ENCODE measurements around the gene UBL3. TPM values are rescaled to one million over a fixed set of nuclear protein-coding genes. Genes with fewer than 3 reads are reported as not detected.

UBL3 gene
- total RNA-seq, 1 experiment from 2014 or later: 24.4 TPM

DNA sequence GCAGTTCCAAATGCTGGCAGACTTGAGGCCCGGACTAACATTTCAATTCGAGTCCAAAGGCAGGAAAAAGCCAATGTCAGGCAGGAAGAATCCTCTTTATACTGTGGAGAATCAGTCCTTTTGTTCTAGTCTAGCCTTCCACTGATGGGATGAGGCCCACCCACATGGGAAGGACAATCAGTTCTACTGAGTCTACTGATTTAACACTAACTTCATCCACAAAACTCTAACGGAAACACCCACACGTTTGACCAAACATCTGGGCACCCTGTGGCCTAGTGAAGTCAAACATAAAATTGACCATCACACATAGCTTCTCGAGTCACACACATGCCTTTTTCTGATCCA, 100.3 kb downstream of the UBL3 start:
- Histone ChIP-seq H4K20me1 (ENCODE audit: insufficient read depth) (no peaks in the 10 kb centered on the region), H3K4me2 (no peak overlapping the region), H3K27ac (no peak overlapping the region), H3K4me3 (no peak overlapping the region), H3K27me3 (ENCODE audit: insufficient read depth, low read depth) (no peaks in the 10 kb centered on the region), H3K4me1 (replicated peaks; ENCODE audit: insufficient read depth) (0 out of 2 replicates have a peak, but pooled peaks cover 4% of the 10 kb centered on the region), H3K9me2 (ENCODE audit: insufficient read depth) (no peaks in the 10 kb centered on the region), H3K9me3 (ENCODE audit: insufficient read depth, low read depth) (no peaks in the 10 kb centered on the region), H3F3A (ENCODE audit: insufficient read depth, low read depth) (no peaks in the 10 kb centered on the region), H3K36me3 (ENCODE audit: low read depth) (no peaks in the 10 kb centered on the region), H2AFZ (no peak overlapping the region), H3K79me2 (ENCODE audit: low read depth) (no peaks in the 10 kb centered on the region)
- TF ChIP-seq, protein P1, sequence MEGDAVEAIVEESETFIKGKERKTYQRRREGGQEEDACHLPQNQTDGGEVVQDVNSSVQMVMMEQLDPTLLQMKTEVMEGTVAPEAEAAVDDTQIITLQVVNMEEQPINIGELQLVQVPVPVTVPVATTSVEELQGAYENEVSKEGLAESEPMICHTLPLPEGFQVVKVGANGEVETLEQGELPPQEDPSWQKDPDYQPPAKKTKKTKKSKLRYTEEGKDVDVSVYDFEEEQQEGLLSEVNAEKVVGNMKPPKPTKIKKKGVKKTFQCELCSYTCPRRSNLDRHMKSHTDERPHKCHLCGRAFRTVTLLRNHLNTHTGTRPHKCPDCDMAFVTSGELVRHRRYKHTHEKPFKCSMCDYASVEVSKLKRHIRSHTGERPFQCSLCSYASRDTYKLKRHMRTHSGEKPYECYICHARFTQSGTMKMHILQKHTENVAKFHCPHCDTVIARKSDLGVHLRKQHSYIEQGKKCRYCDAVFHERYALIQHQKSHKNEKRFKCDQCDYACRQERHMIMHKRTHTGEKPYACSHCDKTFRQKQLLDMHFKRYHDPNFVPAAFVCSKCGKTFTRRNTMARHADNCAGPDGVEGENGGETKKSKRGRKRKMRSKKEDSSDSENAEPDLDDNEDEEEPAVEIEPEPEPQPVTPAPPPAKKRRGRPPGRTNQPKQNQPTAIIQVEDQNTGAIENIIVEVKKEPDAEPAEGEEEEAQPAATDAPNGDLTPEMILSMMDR (conservative IDR thresholded peaks at IDR 0.05): no peak
- no peak for TF ChIP-seq EZH2 (IDR thresholded peaks at IDR 0.05; ENCODE audit: low read depth)
- intact Hi-C loops (cut with micrococcal nuclease; ENCODE audit: unreplicated experiment): no loop called here
- no TSS peak for BruUV-seq (replicated peaks)
- CTCF ChIA-PET: no interaction called here
- POLR2A ChIA-PET (ENCODE audit: unreplicated experiment): no interaction called here
- no peak for DNase-seq

DNA sequence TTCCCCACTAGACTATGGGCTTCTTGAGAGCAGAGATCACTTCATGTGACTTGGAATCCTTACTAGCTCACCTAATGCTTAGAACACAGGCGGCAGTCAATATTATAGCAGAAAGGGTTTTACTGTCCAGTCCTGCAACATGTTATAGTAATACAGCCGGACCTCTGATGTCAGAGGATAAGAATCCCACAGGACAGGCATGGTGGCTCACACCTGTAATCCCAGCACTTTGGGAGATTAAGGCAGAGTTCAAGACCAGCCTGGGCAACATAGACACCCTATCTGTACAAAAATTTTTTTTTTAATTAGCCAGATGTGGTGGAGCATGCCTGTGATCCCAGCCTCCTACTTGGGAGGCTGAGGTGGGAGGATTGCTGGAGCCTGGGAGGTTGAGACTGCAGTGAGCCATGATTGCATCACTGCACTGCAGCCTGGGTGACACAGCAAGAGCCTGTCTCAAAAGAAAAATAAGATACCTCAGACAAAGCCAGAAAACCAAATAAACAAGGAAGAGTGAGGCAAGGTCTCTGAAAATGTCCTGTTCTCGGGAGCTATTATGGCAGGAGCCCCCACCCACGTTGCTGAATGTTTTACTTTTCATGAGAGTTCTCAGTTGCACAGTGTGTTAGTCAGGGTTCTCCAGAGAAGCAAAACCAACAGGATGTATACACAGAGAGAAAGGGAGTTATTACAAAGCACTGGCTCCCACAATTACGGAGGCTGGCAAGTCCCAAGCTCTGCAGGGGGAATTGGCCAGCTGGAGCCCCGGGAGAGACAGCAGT, 100.8 kb downstream of the UBL3 start:
- TF ChIP-seq, protein P1 (conservative IDR thresholded peaks at IDR 0.05): no peak
- TF ChIP-seq EZH2 (IDR thresholded peaks at IDR 0.05; ENCODE audit: low read depth): no peak
- no peaks in the 10 kb centered on the region for H3F3A ChIP-seq (ENCODE audit: insufficient read depth, low read depth)
- H3K9me3 ChIP-seq (ENCODE audit: insufficient read depth, low read depth): no peaks in the 10 kb centered on the region
- BruUV-seq (replicated peaks): no TSS peak
- H3K4me2 ChIP-seq: no peak overlapping the region
- no peak overlapping the region for H3K4me3 ChIP-seq
- H2AFZ ChIP-seq: no peak overlapping the region
- H3K79me2 ChIP-seq (ENCODE audit: low read depth): no peaks in the 10 kb centered on the region
- POLR2A ChIA-PET (ENCODE audit: unreplicated experiment): no interaction called here
- no peaks in the 10 kb centered on the region for H4K20me1 ChIP-seq (ENCODE audit: insufficient read depth)
- DNase-seq: no peak
- CTCF ChIA-PET: no interaction called here
- intact Hi-C loops (cut with micrococcal nuclease; ENCODE audit: unreplicated experiment): no loop called here
- H3K27me3 ChIP-seq (ENCODE audit: insufficient read depth, low read depth): no peaks in the 10 kb centered on the region
- H3K36me3 ChIP-seq (ENCODE audit: low read depth): no peaks in the 10 kb centered on the region
- 0 out of 2 replicates have a peak, but pooled peaks cover 4% of the 10 kb centered on the region for H3K4me1 ChIP-seq (replicated peaks; ENCODE audit: insufficient read depth)
- no peak overlapping the region for H3K27ac ChIP-seq
- no peaks in the 10 kb centered on the region for H3K9me2 ChIP-seq (ENCODE audit: insufficient read depth)

DNA sequence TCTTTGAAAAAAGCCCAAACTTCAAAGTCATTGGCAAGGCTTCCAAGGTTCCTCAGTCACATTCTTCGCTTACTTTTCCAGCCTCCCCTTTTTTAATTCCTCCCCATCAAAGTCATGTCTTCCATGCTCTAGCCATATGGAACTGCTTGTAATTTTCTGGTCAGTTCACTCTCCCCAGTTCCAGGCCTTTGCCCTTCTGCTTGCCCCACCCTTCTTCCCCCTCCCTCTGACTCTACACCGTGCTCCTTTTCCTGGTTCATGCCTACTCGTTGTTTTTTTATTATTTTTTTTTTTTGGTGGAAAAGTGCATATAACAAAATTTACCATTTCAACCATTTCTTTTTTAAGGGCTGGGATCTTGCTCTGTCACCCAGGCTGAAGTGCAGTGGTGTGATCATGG, 102.3 kb downstream of the UBL3 start:
- no TSS peak for BruUV-seq (replicated peaks)
- TF ChIP-seq, protein P1 (conservative IDR thresholded peaks at IDR 0.05): no peak
- TF ChIP-seq EZH2 (IDR thresholded peaks at IDR 0.05; ENCODE audit: low read depth): no peak
- POLR2A ChIA-PET (ENCODE audit: unreplicated experiment): no interaction called here

More for the DNA sequence above, 102.3 kb downstream of the UBL3 start:
- Histone ChIP-seq H3K36me3 (ENCODE audit: low read depth) (no peaks in the 10 kb centered on the region), H4K20me1 (ENCODE audit: insufficient read depth) (no peaks in the 10 kb centered on the region), H3K9me2 (ENCODE audit: insufficient read depth) (no peaks in the 10 kb centered on the region), H2AFZ (no peak overlapping the region), H3F3A (ENCODE audit: insufficient read depth, low read depth) (no peaks in the 10 kb centered on the region), H3K27ac (no peak overlapping the region), H3K79me2 (ENCODE audit: low read depth) (no peaks in the 10 kb centered on the region), H3K4me1 (replicated peaks; ENCODE audit: insufficient read depth) (0 out of 2 replicates have a peak, but pooled peaks cover 4% of the 10 kb centered on the region), H3K4me2 (no peak overlapping the region), H3K9me3 (ENCODE audit: insufficient read depth, low read depth) (no peaks in the 10 kb centered on the region), H3K4me3 (no peak overlapping the region), H3K27me3 (ENCODE audit: insufficient read depth, low read depth) (no peaks in the 10 kb centered on the region)
- CTCF ChIA-PET: no interaction called here
- intact Hi-C loops (cut with micrococcal nuclease; ENCODE audit: unreplicated experiment): no loop called here
- no peak for DNase-seq

All from PC-9 (cell line).